Activated CD4-positive, alpha-beta T cell treated with anti-CD3 and anti-CD28 coated beads for 36 hours (primary cell): ENCODE measurements around the gene FXYD7. TPM values are rescaled to one million over a fixed set of nuclear protein-coding genes. Genes with fewer than 3 reads are reported as not detected.
"Not testable (repeated sequence)": the region's sequence is repeated elsewhere in the genome, so short reads cannot be mapped to it uniquely, and the experiment has no call there.

ENCODE experiments used
- ATAC-seq: fragments of 200-7000 bp; cut with Tn5 transposase; one replicate; pipeline ENCODE4 v1.10.0; 2021; ENCODE audit warnings: mild to moderate bottlenecking, moderate library complexity
- CTCF ChIA-PET: fragments of 350-600 bp; sonication (Branson Sonifier 250); formaldehyde crosslinking; loops from one replicate; lab custom pipeline; 2021; ENCODE audit warnings: antibody characterized with exemption; lab: Charles Lee
- POLR2A ChIA-PET: fragments of 350-600 bp; sonication (Branson Sonifier 250); formaldehyde crosslinking; loops from one replicate; lab custom pipeline; 2021; ENCODE audit warnings: antibody characterized with exemption, inconsistent platforms; lab: Charles Lee
- DNase-seq: peaks from one replicate; pipeline ENCODE4 v3.0.0-alpha.2; 2020
- H3K27ac Mint-ChIP-seq: one replicate; pipeline ENCODE4 v1.8.0; 2021; ENCODE audit warnings: mixed read lengths
- H3K27me3 Mint-ChIP-seq: one replicate; pipeline ENCODE4 v1.8.0; 2021; ENCODE audit warnings: mixed read lengths
- H3K36me3 Mint-ChIP-seq: one replicate; pipeline ENCODE4 v1.8.0; 2021; ENCODE audit warnings: low read depth, mixed read lengths
- H3K4me1 Mint-ChIP-seq: one replicate; pipeline ENCODE4 v1.8.0; 2021; ENCODE audit warnings: mixed read lengths
- H3K4me3 Mint-ChIP-seq: one replicate; pipeline ENCODE4 v1.8.0; 2021; ENCODE audit warnings: mild to moderate bottlenecking, moderate library complexity, mixed read lengths
- H3K9me3 Mint-ChIP-seq: one replicate; pipeline ENCODE4 v1.8.0; 2021; ENCODE audit warnings: low read depth, mixed read lengths
- intact Hi-C, 2 experiments: fragments of 100-400 bp; cut with DNase I in 1 of 2; cut with micrococcal nuclease in 1 of 2; formaldehyde crosslinking; loops; one replicate each; pipeline versions ENCODE4 v1.14.2 to v1.15.1; 2022 to 2024; cut with DNase I, micrococcal nuclease
- total RNA-seq, 2 experiments: library from RNA; stranded (reverse); gene quantifications; one replicate each; pipeline ENCODE4 v1.2.3, GENCODE V29; 2021

FXYD7 gene
- total RNA-seq, 2 experiments from 2014 or later: 0.41 to 0.46 TPM

DNA sequence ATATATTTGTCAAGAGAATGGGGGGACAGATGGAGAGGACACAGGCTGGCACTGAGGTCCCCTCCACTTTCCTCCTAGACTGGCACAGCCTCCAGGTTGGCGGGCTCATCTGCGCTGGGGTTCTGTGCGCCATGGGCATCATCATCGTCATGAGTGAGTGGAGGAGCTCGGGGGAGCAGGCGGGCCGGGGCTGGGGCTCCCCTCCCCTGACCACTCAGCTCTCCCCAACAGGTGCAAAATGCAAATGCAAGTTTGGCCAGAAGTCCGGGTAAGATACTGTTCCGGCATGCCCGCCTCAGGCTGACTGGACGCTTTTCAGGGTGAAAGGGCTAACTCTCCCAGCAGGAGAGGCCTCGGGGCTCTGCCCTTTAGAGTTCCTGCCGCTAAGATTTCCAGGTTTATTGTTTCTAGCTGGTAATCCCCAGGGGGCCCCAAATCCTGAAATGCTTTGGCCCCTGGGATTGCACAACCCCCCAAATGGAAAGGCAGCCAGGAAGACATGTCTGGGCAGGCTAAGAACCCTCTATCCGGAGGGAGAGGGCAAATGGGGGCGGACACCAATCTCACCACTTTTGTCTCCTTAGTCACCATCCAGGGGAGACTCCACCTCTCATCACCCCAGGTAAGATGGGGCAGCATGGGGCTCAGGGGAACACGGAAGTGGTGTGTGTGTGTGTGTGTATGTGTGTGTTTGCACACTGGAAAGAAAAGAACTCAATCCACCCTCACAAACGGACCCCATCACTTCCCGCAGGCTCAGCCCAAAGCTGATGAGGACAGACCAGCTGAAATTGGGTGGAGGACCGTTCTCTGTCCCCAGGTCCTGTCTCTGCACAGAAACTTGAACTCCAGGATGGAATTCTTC, 20.1 kb upstream of the FXYD7 start:
- H3K9me3 Mint-ChIP-seq: no peaks in the 10 kb centered on the region
- ChIA-PET CTCF (interaction anchor here (0.5 kb wide), 1 partner anchor 36 kb away, joined by 3 read pairs; no protein-coding TSS in a partner anchor), POLR2A (no interaction called here)
- H3K27ac Mint-ChIP-seq: no peak overlapping the region
- H3K36me3 Mint-ChIP-seq: no peaks in the 10 kb centered on the region
- no peak for ATAC-seq
- intact Hi-C loops: no loop called here
- no peaks in the 10 kb centered on the region for H3K27me3 Mint-ChIP-seq
- peaks cover 13% of the 10 kb centered on the region for H3K4me1 Mint-ChIP-seq
- H3K4me3 Mint-ChIP-seq: no peak overlapping the region
- DNase-seq: no peak

GRCh38 chr19:35123573-35123972, 19.5 kb upstream of the FXYD7 start:
- intact Hi-C loops: no loop called here
- Mint-ChIP-seq H3K4me3 (peak overlapping the region; percentile 72), H3K9me3 (no peaks in the 10 kb centered on the region), H3K27ac (no peak overlapping the region), H3K36me3 (no peaks in the 10 kb centered on the region), H3K4me1 (peaks cover 13% of the 10 kb centered on the region), H3K27me3 (no peaks in the 10 kb centered on the region)
- ChIA-PET POLR2A (no interaction called here), CTCF (interaction anchor here (0.5 to 1.2 kb wide), 4 partner anchors 11 to 233 kb away, joined by 3 to 8 read pairs (median 4); partner anchors contain the start of gene LGI4)
- no peak for ATAC-seq
- DNase-seq: no peak

DNA sequence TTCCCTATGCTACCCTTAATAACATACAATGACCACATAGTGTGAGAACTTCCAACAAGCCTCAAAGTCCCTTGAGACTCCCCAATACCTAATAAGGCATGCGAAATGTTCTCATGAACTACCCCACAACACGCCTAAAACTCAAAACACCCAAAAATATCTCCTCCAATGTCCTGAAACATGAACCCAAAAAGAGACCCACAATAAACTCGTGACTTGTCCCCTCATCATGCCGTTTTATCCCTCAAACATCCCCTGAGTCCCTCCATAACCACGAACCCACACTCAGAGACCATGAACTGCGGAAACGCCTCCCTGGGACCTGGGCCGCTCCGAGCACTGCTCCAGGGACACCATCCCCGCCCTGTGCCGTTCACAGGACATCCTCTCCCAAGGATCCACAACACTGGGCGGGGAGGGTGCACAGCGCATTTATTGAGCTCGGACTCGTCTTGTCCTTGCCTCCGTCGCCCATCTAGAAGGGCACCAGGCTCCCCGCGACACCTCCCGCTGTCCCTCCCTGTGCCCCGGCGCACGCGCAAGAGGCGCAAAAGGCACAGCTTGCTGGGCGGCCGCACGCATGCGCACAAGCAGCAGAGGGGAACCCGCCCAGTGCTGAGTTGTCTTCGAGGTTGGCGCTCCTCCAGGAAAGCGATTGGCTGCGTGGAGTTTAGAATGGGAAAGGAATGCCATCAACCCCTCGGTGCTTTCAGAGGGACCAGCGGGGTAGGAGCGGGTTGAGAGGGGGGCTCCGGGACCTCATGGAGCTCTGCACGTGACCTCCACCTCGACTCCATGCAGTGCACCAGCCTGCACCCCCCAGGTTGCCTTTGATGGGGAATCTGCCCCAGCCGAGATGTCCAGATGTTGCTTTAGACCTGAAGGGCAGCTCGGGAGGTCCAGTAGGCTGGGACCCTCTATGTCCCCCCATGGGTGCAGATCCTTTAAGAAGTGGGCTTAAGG, 18.7 kb upstream of the FXYD7 start:
- H3K36me3 Mint-ChIP-seq: no peaks in the 10 kb centered on the region
- no peaks in the 10 kb centered on the region for H3K9me3 Mint-ChIP-seq
- H3K27ac Mint-ChIP-seq: peak overlapping the region; percentile 20
- CTCF ChIA-PET: interaction anchor here (0.6 to 1.6 kb wide), 13 partner anchors 10 to 540 kb away, joined by 3 to 12 read pairs (median 3); partner anchors contain the start of gene LGI4
- POLR2A ChIA-PET: interaction anchor here (0.6 kb wide), 1 partner anchor 24 kb away, joined by 3 read pairs; no protein-coding TSS in a partner anchor
- DNase-seq (peak; percentile 93), ATAC-seq (peak; percentile 99)
- intact Hi-C loops: loop anchor here in 1 of 2 experiments (1.0 kb wide), 1 partner anchor 17 kb away; no protein-coding TSS in a partner anchor
- peaks cover 13% of the 10 kb centered on the region for H3K4me1 Mint-ChIP-seq
- H3K27me3 Mint-ChIP-seq: no peaks in the 10 kb centered on the region
- H3K4me3 Mint-ChIP-seq: peak overlapping the region; percentile 72

- Mint-ChIP-seq H3K4me3 (no peak overlapping the region), H3K27ac (no peak overlapping the region), H3K27me3 (no peaks in the 10 kb centered on the region), H3K4me1 (peaks cover 13% of the 10 kb centered on the region), H3K36me3 (no peaks in the 10 kb centered on the region), H3K9me3 (no peaks in the 10 kb centered on the region)
- ChIA-PET POLR2A (no interaction called here), CTCF (interaction anchor here (0.6 to 1.6 kb wide), 7 partner anchors 11 to 539 kb away, joined by 3 to 12 read pairs (median 3); no protein-coding TSS in a partner anchor)
- no peak for DNase-seq
- intact Hi-C loops: no loop called here
- ATAC-seq: no peak
These were observed 17.8 kb upstream of the FXYD7 start for GRCh38 chr19:35125270-35125717.

DNA sequence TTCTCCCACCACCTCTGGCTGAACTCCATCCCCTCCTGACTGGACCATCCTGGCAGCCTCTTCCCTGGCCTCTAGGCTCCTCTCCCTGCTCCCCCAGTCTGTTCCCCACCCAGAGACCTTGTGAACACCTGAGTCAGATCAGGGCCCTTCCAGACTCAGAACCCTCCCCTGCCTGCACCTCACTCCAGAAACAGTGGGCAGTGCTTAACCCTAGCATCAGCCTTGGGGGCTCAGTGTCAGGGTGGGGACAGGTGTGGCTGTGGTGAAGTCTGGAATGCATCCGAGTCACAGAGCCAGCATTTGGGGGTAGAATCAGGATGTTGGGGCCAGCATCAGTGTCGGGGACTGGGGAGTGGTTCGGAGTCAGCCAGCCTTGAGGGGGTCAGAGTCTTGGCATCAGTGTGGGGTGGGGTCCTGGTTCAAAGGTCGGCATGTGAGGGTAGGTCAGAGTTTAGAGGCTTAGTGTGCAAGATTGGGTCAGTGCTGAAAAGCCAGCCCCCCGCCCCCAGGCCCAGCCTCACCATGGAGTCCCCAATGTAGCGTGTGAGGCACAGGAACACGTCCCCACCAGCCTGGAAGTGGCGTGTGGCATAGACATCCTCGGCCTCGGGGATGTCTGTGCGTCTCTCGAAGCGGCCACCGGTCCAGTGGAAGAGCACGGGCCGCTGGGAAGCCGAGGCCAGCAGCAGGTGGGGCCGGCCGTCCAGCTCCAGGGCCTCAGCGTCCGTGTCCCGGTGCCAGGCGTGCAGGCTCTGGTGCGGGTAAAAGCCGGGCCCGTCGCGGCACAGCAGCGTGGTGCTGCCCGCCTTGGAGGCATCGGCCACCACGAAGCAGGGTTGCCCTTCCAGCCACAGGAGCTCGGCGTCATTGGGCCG, 17.1 kb upstream of the FXYD7 start:
- ATAC-seq: no peak
- no peaks in the 10 kb centered on the region for H3K36me3 Mint-ChIP-seq
- H3K4me1 Mint-ChIP-seq: peaks cover 13% of the 10 kb centered on the region
- POLR2A ChIA-PET: no interaction called here
- CTCF ChIA-PET: interaction anchor here (0.6 kb wide), 1 partner anchor 59 kb away, joined by 6 read pairs; no protein-coding TSS in a partner anchor
- intact Hi-C loops: no loop called here
- H3K27ac Mint-ChIP-seq: no peak overlapping the region
- no peaks in the 10 kb centered on the region for H3K9me3 Mint-ChIP-seq
- H3K4me3 Mint-ChIP-seq: no peak overlapping the region
- DNase-seq: no peak
- H3K27me3 Mint-ChIP-seq: no peaks in the 10 kb centered on the region

GRCh38 chr19:35126624-35126959, 16.5 kb upstream of the FXYD7 start:
- no peaks in the 10 kb centered on the region for H3K36me3 Mint-ChIP-seq
- ChIA-PET CTCF (interaction anchor here (0.6 kb wide), 1 partner anchor 59 kb away, joined by 6 read pairs; no protein-coding TSS in a partner anchor), POLR2A (no interaction called here)
- H3K27ac Mint-ChIP-seq: no peak overlapping the region
- peaks cover 13% of the 10 kb centered on the region for H3K4me1 Mint-ChIP-seq
- ATAC-seq (no peak), DNase-seq (no peak)
- intact Hi-C loops: no loop called here
- no peaks in the 10 kb centered on the region for H3K9me3 Mint-ChIP-seq
- no peaks in the 10 kb centered on the region for H3K27me3 Mint-ChIP-seq
- no peak overlapping the region for H3K4me3 Mint-ChIP-seq

DNA sequence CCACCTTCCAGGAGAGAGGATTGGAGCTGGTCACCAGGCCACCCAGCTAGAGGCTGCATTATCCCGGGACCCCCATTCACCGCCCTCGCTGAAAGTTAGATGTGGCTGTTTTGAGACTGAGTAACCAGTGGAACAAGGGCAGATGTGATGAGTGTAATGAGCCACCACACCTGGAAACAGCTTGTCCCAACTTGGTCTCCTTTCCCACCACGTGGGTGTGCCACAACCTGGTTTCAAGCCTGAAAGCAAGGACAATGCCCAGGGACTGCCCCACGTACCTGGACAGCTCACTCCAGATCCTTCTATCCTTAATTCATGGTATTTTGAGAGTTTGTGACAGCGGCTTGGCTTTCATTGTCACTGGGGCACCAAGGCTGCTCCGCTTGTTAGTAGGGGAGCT, 15.2 kb upstream of the FXYD7 start:
- Mint-ChIP-seq H3K4me1 (peaks cover 13% of the 10 kb centered on the region), H3K27me3 (no peaks in the 10 kb centered on the region), H3K9me3 (peaks cover 4% of the 10 kb centered on the region), H3K36me3 (no peaks in the 10 kb centered on the region), H3K27ac (no peak overlapping the region), H3K4me3 (no peak overlapping the region)
- ChIA-PET POLR2A (no interaction called here), CTCF (interaction anchor here (0.5 to 1.3 kb wide), 5 partner anchors 8 to 497 kb away, joined by 3 to 5 read pairs (median 3); no protein-coding TSS in a partner anchor)
- DNase-seq: no peak
- intact Hi-C loops: no loop called here
- no peak for ATAC-seq

DNA sequence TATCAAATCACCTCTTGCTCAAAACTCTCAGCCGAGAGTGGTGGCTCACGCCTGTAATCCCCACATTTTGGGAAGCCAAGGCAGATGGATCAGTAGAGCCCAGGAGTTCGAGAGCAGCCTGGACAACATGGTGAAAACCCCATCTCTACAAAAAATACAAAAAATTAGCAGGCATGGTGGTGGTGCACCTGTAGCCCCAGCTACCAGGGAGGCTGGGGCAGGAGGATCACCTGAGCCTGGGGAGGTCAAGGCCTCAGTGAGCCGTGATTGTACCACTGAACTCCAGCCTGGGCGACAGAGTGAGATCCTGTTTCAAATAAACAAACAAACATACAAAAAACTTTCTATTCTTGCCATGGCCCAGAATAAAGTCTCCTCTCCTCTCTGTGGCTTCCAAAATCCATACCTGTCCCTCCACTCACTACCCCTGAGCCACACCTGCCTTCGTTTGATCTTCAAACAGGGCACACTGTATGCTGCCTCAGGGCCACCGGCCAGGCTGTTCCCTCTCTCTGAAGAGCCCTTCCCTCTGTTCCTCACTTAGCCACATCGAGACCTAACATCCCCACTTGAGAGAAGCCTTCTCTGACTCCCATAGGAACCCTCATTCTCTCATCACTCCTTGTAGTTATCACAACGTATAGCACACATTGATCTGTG, 14.5 kb upstream of the FXYD7 start:
- DNase-seq: no peak
- peaks cover 7% of the 10 kb centered on the region for H3K9me3 Mint-ChIP-seq

DNA sequence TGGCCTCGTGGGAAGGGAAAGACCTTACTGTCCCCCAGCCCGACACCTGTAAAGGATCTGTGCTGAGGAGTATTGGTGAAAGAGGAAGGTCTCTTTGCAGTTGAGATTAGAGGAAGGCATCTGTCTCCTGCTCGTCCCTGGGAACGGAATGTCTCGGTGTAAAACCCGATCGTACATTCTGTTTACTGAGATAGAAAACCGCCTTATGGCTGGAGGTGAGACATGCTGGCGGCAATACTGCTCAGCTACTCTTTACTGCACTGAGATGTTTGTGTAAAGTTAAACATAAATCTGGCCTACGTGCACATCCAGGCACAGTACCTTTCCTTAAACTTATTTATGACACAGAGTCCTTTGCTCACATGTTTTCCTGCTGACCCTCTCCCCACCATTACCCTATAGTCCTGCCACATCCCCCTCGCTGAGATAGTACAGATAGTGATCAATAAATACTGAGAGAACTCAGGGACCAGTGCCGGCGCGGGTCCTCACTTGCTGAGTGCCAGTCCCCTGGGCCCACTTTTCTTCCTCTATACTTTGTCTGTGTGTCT, 13.3 kb upstream of the FXYD7 start:
- ATAC-seq, H3K9me3 Mint-ChIP-seq, H3K4me3 Mint-ChIP-seq, H3K4me1 Mint-ChIP-seq, H3K27me3 Mint-ChIP-seq, DNase-seq, H3K27ac Mint-ChIP-seq, intact Hi-C loops, CTCF ChIA-PET, POLR2A ChIA-PET, H3K36me3 Mint-ChIP-seq: not testable (repeated sequence)

More for the DNA sequence above, 14.5 kb upstream of the FXYD7 start:
- Mint-ChIP-seq H3K4me3 (no peak overlapping the region), H3K36me3 (no peaks in the 10 kb centered on the region), H3K4me1 (peaks cover 13% of the 10 kb centered on the region), H3K27me3 (no peaks in the 10 kb centered on the region), H3K27ac (no peak overlapping the region)
- intact Hi-C loops: no loop called here
- no peak for ATAC-seq
- CTCF ChIA-PET: interaction anchor here (1.1 to 1.3 kb wide), 2 partner anchors 8 to 12 kb away, joined by 3 to 5 read pairs; no protein-coding TSS in a partner anchor
- POLR2A ChIA-PET: no interaction called here
